Neuronal stem cell (in vitro differentiated cells): Measurements from ENCODE around the gene RAPGEF2.

ENCODE experiments used
- DNase-seq: peaks from one replicate; pipeline ENCODE4 v3.0.0-alpha.2; 2013; ENCODE audit warnings: low spot score
- H2AFZ ChIP-seq: one replicate; pipeline ENCODE4 v1.6.1; 2013; ENCODE audit warnings: mild to moderate bottlenecking, low read length, inconsistent platforms
- H2AK5ac ChIP-seq: 2 replicates; pipeline ENCODE4 v1.6.1; 2013; ENCODE audit warnings: low read depth, mild to moderate bottlenecking, inconsistent platforms, low read length, moderate library complexity, mixed read lengths
- H2BK120ac ChIP-seq: 2 replicates; pipeline ENCODE4 v1.6.1; 2013; ENCODE audit warnings: low read depth, mild to moderate bottlenecking, inconsistent platforms, low read length, moderate library complexity, mixed read lengths
- H2BK12ac ChIP-seq: one replicate; pipeline ENCODE4 v1.6.1; 2013; ENCODE audit warnings: low read length, inconsistent platforms
- H2BK15ac ChIP-seq: 2 replicates; pipeline ENCODE4 v1.6.1; 2013; ENCODE audit warnings: mild to moderate bottlenecking, low read length, inconsistent platforms, mixed read lengths
- H2BK5ac ChIP-seq: one replicate; pipeline ENCODE4 v1.6.1; 2013; ENCODE audit warnings: inconsistent platforms, mild to moderate bottlenecking, low read length, moderate library complexity
- H3K14ac ChIP-seq: one replicate; pipeline ENCODE4 v1.6.1; 2013; ENCODE audit warnings: low read length, inconsistent platforms
- H3K18ac ChIP-seq: 2 replicates; pipeline ENCODE4 v1.6.1; 2013; ENCODE audit warnings: low read length, inconsistent platforms
- H3K23ac ChIP-seq: 2 replicates; pipeline ENCODE4 v1.6.1; 2013; ENCODE audit warnings: low read depth, mild to moderate bottlenecking, mixed read lengths, low read length, inconsistent platforms; ENCODE audit not compliant: poor library complexity
- H3K27ac ChIP-seq: replicated peaks from 3 replicates; pipeline ENCODE4 v1.5.1; 2013; ENCODE audit warnings: low read length, inconsistent platforms
- H3K27me3 ChIP-seq, 3 experiments: 2 replicates each; pipeline ENCODE4 v1.6.1; 2013; ENCODE audit warnings: low read length in 3 of 3, mild to moderate bottlenecking in 2 of 3, inconsistent platforms in 1 of 3, low read depth in 1 of 3, mixed read lengths in 1 of 3, moderate library complexity in 1 of 3; ENCODE audit not compliant: control insufficient read depth in 3 of 3, insufficient read depth in 3 of 3
- H3K36me3 ChIP-seq, 2 donors: replicated peaks in 1 of 2; 2 replicates each; pipeline ENCODE4 v1.6.1; 2013; ENCODE audit warnings: low read length in 2 of 2; ENCODE audit not compliant: control insufficient read depth in 2 of 2, insufficient read depth in 2 of 2
- H3K4ac ChIP-seq: 2 replicates; pipeline ENCODE4 v1.6.1; 2013; ENCODE audit warnings: inconsistent platforms, mild to moderate bottlenecking, low read length, moderate library complexity
- H3K4me1 ChIP-seq, 2 donors: 1 replicate in 1 of 2; 2 replicates in 1 of 2; pipeline ENCODE4 v1.6.1; 2013; ENCODE audit warnings: low read length in 2 of 2, low read depth in 1 of 2; ENCODE audit not compliant: control insufficient read depth in 2 of 2, insufficient read depth in 1 of 2
- H3K4me2 ChIP-seq: one replicate; pipeline ENCODE4 v1.6.1; 2013; ENCODE audit warnings: mild to moderate bottlenecking, low read length, inconsistent platforms; ENCODE audit not compliant: insufficient read depth, poor library complexity, severe bottlenecking
- H3K4me3 ChIP-seq, 2 donors: 2 replicates each; pipeline ENCODE4 v1.5.1; 2013; ENCODE audit warnings: low read length in 2 of 2, mild to moderate bottlenecking in 2 of 2, inconsistent platforms in 1 of 2, moderate library complexity in 1 of 2
- H3K79me1 ChIP-seq: one replicate; pipeline ENCODE4 v1.6.1; 2013; ENCODE audit warnings: low read depth, mild to moderate bottlenecking, inconsistent platforms, low read length, moderate library complexity
- H3K9ac ChIP-seq: one replicate; pipeline ENCODE4 v1.6.1; 2013; ENCODE audit warnings: mild to moderate bottlenecking, low read depth, low read length, inconsistent platforms; ENCODE audit not compliant: poor library complexity
- H3K9me3 ChIP-seq, 2 donors: replicated peaks in 1 of 2; 2 replicates each; pipeline versions ENCODE3 to v1.6.1; 2013; ENCODE audit warnings: low read length in 2 of 2, mild to moderate bottlenecking in 2 of 2, inconsistent platforms in 1 of 2, low read depth in 1 of 2, mixed read lengths in 1 of 2, moderate library complexity in 1 of 2; ENCODE audit not compliant: control insufficient read depth in 2 of 2, insufficient read depth in 1 of 2
- H4K8ac ChIP-seq: one replicate; pipeline ENCODE4 v1.6.1; 2013; ENCODE audit warnings: low read depth, mild to moderate bottlenecking, inconsistent platforms, low read length, moderate library complexity
- H4K91ac ChIP-seq: one replicate; pipeline ENCODE4 v1.6.1; 2013; ENCODE audit warnings: low read length, low read depth, mild to moderate bottlenecking, inconsistent platforms; ENCODE audit not compliant: poor library complexity
- WGBS, 2 donors: extraction: QIAGEN DNeasy Blood & Tissue Kit; methylation state at CpG; one replicate each; pipeline ENCODE4 v1.1.7; 2013; ENCODE audit warnings: missing lambda C conversion rate in 2 of 2, mixed read lengths in 1 of 2; ENCODE audit not compliant: insufficient read length in 2 of 2, insufficient replicate concordance in 1 of 2; ENCODE audit errors: extremely low coverage in 2 of 2; 5-methylcytosine and 5-hydroxymethylcytosine counted together

The RAPGEF2 gene

DNA sequence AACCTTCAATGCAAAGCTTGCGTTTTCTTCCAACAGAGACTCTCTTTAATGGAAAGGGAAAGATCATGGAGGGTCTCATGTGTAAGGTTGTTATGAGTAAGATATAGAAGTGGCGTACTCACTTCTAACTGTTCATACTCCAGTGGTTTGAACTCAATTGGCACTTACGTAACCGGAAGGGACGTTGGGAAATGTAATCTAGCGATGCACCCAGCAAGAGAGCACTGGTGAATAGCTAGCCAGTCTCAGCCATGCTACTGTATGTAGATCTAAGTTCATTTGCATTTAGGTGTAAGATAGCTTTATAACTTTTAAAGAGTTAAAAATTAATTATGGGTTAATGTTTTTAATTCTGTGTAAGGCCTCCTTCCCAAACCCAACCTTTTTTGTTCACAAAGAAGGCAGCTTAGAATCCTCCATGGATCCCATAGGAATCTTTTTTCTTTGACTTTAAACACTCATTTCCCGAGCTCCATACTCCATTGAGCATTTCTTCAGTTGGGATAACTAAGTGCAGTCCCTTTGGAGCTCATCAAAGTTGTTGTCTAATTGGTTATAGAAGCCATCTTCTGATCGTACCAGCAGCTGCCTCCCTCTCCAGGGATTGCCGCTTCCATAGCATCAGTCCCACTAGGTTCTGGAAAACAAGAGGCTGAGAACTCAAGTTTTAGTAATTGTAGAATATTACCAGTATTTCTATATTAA lies 191.1 kb downstream of the RAPGEF2 start:
- Histone ChIP-seq H3K79me1 (no peaks in the 10 kb centered on the region), H3K23ac (no peak overlapping the region), H4K8ac (no peak overlapping the region), H2BK12ac (no peak overlapping the region), H3K9me3 (no peaks in the 10 kb centered on the region), H3K27ac (no peak overlapping the region), H2AFZ (no peak overlapping the region), H2BK120ac (no peak overlapping the region), H3K14ac (no peak overlapping the region), H3K18ac (no peak overlapping the region), H3K4me2 (no peak overlapping the region), H3K36me3 (no peaks in the 10 kb centered on the region), H3K9ac (no peak overlapping the region), H3K4me1 (peaks cover 0 to 1% of the 10 kb centered on the region in 2 donors), H3K4me3 (no peak overlapping the region), H3K27me3 (no peaks in the 10 kb centered on the region), H2BK5ac (no peak overlapping the region), H2AK5ac (no peak overlapping the region), H3K4ac (no peak overlapping the region), H2BK15ac (no peak overlapping the region), H4K91ac (no peak overlapping the region)
- no CpG with 5 or more reads among the region's 9 CpGs for WGBS, 2 donors
- no peak for DNase-seq

DNA sequence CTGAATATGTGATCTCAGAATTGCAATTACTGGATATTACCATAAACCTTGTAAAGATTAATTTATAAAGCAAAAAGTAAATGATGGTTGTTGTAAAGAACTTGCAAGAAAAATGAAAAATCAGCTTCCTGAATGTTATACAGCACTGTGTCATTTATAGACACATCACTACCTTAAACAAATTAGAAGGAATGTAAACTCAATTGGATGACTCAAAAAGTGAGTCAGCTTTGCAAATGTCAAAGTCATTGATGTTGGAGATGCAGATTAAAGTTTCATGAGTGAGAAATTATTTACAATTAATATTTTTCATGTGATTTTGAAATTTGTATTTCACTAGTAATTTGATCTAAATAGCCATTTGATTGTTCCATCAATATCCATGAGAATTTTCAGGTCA lies 193.2 kb downstream of the RAPGEF2 start:
- no peak overlapping the region for H4K8ac ChIP-seq
- H3K23ac ChIP-seq = no peak overlapping the region
- H3K27me3 ChIP-seq = no peaks in the 10 kb centered on the region
- H2BK12ac ChIP-seq = no peak overlapping the region
- no peak overlapping the region for H2BK5ac ChIP-seq
- no peak overlapping the region for H2BK15ac ChIP-seq
- H3K4me1 ChIP-seq = peaks cover 0 to 1% of the 10 kb centered on the region in 2 donors
- H3K14ac ChIP-seq = no peak overlapping the region
- no peak overlapping the region for H2AK5ac ChIP-seq
- H3K79me1 ChIP-seq = no peaks in the 10 kb centered on the region
- no peak overlapping the region for H2AFZ ChIP-seq
- H3K4me3 ChIP-seq = no peak overlapping the region
- H3K4ac ChIP-seq = no peak overlapping the region
- H4K91ac ChIP-seq = no peak overlapping the region
- H3K9me3 ChIP-seq = no peaks in the 10 kb centered on the region
- DNase-seq = no peak
- no peaks in the 10 kb centered on the region for H3K36me3 ChIP-seq
- H3K9ac ChIP-seq = no peak overlapping the region
- H2BK120ac ChIP-seq = no peak overlapping the region
- no peak overlapping the region for H3K18ac ChIP-seq
- H3K4me2 ChIP-seq = no peak overlapping the region
- no peak overlapping the region for H3K27ac ChIP-seq

DNA sequence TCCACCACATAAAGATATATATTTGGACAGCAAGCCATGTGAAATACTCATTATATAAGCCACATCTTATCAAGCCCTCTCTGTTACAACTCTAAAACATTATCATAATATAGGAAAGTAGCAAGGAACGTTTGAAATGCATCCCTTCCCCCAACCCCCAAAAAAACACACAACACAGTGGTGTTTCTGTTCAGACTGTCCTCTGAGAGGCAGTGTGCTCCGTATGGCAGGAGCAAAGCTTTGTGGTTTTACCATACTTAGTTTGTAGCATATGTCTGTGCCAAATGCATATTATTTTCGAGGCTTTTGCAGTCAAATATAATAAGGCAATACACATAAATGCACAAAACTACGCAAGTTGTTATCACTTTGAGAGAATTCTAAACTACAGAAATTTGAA lies 194.2 kb downstream of the RAPGEF2 start:
- no peak overlapping the region for H3K14ac ChIP-seq
- H3K9ac ChIP-seq = no peak overlapping the region
- H3K4me1 ChIP-seq = peaks cover 0 to under 1% of the 10 kb centered on the region in 2 donors
- DNase-seq = no peak
- no peaks in the 10 kb centered on the region for H3K79me1 ChIP-seq
- H3K23ac ChIP-seq = no peak overlapping the region
- H3K4me2 ChIP-seq = no peak overlapping the region
- H4K8ac ChIP-seq = no peak overlapping the region
- H3K4ac ChIP-seq = no peak overlapping the region
- H3K4me3 ChIP-seq = no peak overlapping the region
- H2BK12ac ChIP-seq = no peak overlapping the region
- no peak overlapping the region for H2BK5ac ChIP-seq
- H2AFZ ChIP-seq = no peak overlapping the region
- H2AK5ac ChIP-seq = no peak overlapping the region
- no peak overlapping the region for H2BK120ac ChIP-seq
- WGBS, 2 donors = no CpG with 5 or more reads among the region's 4 CpGs
- no peak overlapping the region for H2BK15ac ChIP-seq
- H3K27ac ChIP-seq = no peak overlapping the region
- no peaks in the 10 kb centered on the region for H3K9me3 ChIP-seq
- no peaks in the 10 kb centered on the region for H3K27me3 ChIP-seq
- H4K91ac ChIP-seq = no peak overlapping the region
- H3K18ac ChIP-seq = no peak overlapping the region
- no peaks in the 10 kb centered on the region for H3K36me3 ChIP-seq

DNA sequence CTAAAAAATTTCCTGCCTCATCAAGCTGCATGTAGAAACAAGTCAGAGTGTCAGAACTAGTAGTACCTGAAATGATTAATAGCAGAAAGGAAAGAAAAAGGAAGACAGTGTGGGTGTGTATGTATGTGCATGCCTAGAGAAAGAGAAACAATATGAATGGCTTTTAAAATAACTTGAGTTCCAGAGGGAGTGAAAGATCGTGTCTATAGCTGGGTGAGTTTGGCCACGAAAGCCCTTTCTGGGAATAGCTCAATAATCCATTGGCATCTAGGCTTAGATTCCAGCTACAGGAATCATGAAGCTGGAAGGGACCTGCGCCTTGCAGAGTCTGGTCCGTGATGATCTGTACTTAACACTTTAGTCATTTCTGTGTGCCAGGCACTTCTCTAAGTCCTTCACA lies 195.6 kb downstream of the RAPGEF2 start:
- Histone ChIP-seq H3K4me1 (no peaks in the 10 kb centered on the region), H3K9ac (no peak overlapping the region), H2AFZ (no peak overlapping the region), H3K27me3 (no peaks in the 10 kb centered on the region), H3K27ac (no peak overlapping the region), H3K18ac (no peak overlapping the region), H2AK5ac (no peak overlapping the region), H2BK12ac (no peak overlapping the region), H3K79me1 (no peaks in the 10 kb centered on the region), H3K36me3 (no peaks in the 10 kb centered on the region), H2BK5ac (no peak overlapping the region), H2BK15ac (no peak overlapping the region), H3K4me3 (no peak overlapping the region), H4K8ac (no peak overlapping the region), H3K4me2 (no peak overlapping the region), H3K14ac (no peak overlapping the region), H2BK120ac (no peak overlapping the region), H3K9me3 (no peaks in the 10 kb centered on the region), H4K91ac (no peak overlapping the region), H3K23ac (no peak overlapping the region), H3K4ac (no peak overlapping the region)
- no CpG with 5 or more reads among the region's 4 CpGs for WGBS, 2 donors
- DNase-seq = no peak
